Peyer's patch (tissue), 4 donors: ENCODE measurements around the gene SEPHS2.

Experiments used
- POLR2A ChIP-seq, 2 donors: fragments of 450-650 bp; IDR thresholded peaks; one replicate each; pipeline ENCODE4 v1.5.1; 2017; ENCODE audit warnings: antibody characterized with exemption in 2 of 2, mild to moderate bottlenecking in 2 of 2, moderate library complexity in 2 of 2
- TF ChIP-seq, protein P1 (sequence below), 6 experiments: fragments of 450-650 bp in 4 of 6; fragments of 200-600 bp in 2 of 6; sonication (generic) in 1 of 6; IDR thresholded peaks; one replicate each; pipeline ENCODE4 v1.5.1; 2017 to 2019; ENCODE audit warnings: antibody characterized with exemption in 6 of 6, mild to moderate bottlenecking in 3 of 6, moderate library complexity in 1 of 6

DNA sequence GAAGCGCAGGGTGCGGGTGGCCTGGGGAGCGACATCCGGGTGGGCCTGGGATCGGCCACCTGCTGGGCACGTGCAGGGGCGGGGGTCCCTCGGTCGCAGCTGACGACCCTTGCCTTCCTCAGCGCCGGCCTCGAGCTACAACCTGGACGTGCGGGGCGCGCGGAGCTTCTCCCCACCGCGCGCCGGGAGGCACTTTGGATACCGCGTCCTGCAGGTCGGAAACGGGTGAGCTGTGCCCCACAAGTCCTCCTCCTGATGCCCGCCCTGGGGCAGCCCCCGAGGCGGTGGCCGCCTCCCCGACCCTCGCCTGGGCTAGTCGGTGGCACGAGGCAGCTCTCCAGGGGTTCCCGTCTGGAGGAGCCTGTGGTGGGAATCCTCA is 28.4 kb upstream of the SEPHS2 start:
- TF ChIP-seq, protein P1, sequence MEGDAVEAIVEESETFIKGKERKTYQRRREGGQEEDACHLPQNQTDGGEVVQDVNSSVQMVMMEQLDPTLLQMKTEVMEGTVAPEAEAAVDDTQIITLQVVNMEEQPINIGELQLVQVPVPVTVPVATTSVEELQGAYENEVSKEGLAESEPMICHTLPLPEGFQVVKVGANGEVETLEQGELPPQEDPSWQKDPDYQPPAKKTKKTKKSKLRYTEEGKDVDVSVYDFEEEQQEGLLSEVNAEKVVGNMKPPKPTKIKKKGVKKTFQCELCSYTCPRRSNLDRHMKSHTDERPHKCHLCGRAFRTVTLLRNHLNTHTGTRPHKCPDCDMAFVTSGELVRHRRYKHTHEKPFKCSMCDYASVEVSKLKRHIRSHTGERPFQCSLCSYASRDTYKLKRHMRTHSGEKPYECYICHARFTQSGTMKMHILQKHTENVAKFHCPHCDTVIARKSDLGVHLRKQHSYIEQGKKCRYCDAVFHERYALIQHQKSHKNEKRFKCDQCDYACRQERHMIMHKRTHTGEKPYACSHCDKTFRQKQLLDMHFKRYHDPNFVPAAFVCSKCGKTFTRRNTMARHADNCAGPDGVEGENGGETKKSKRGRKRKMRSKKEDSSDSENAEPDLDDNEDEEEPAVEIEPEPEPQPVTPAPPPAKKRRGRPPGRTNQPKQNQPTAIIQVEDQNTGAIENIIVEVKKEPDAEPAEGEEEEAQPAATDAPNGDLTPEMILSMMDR (IDR thresholded peaks at IDR 0.05), result no peak
- TF ChIP-seq POLR2A (IDR thresholded peaks at IDR 0.05), result no peak
